Keratinocyte (primary cell): ENCODE measurements around the gene PSMC6. TPM values are rescaled to one million over a fixed set of nuclear protein-coding genes. Genes with fewer than 3 reads are reported as not detected.

Source experiments
- DNase-seq: peaks from one replicate; pipeline ENCODE4 v3.0.0-alpha.2; 2011; ENCODE audit warnings: low read depth, missing footprints, low spot score
- FAIRE-seq: peaks from 2 replicates; lab custom pipeline; 2011; peaks lifted over from hg19 to GRCh38; lab: Jason Lieb, UNC
- H2AFZ ChIP-seq: 2 replicates; pipeline ENCODE4 v1.6.0; 2012; ENCODE audit warnings: low read length, control low read depth, inconsistent platforms; ENCODE audit not compliant: control insufficient read depth
- H3K27ac ChIP-seq: 2 replicates; pipeline ENCODE4 v1.5.1; 2011; ENCODE audit warnings: low read length; ENCODE audit not compliant: control insufficient read depth, insufficient read depth
- H3K27me3 ChIP-seq: 3 replicates; pipeline ENCODE4 v1.6.0; 2011; ENCODE audit warnings: low read length; ENCODE audit not compliant: control insufficient read depth, insufficient read depth; ENCODE audit errors: extremely low read depth
- H3K36me3 ChIP-seq, 2 experiments: 2 replicates in 1 of 2; 3 replicates in 1 of 2; pipeline ENCODE4 v1.5.1; 2011; ENCODE audit warnings: low read length in 2 of 2, mild to moderate bottlenecking in 1 of 2; ENCODE audit not compliant: control insufficient read depth in 2 of 2, insufficient read depth in 2 of 2; ENCODE audit errors: extremely low read depth in 1 of 2
- H3K4me1 ChIP-seq: 3 replicates; pipeline ENCODE4 v1.5.1; 2011; ENCODE audit warnings: low read length; ENCODE audit not compliant: control insufficient read depth, insufficient read depth; ENCODE audit errors: extremely low read depth
- H3K4me2 ChIP-seq: 3 replicates; pipeline ENCODE4 v1.6.0; 2011; ENCODE audit warnings: low read depth, low read length; ENCODE audit not compliant: control insufficient read depth, insufficient read depth; ENCODE audit errors: extremely low read depth
- H3K4me3 ChIP-seq, 3 experiments: fragments of 200-600 bp in 1 of 3; sonication (generic) in 1 of 3; 2 replicates in 2 of 3; 3 replicates in 1 of 3; pipeline ENCODE4 v1.5.1; 2011 to 2016; ENCODE audit warnings: low read length in 3 of 3, mild to moderate bottlenecking in 3 of 3, control low read depth in 2 of 3, inconsistent platforms in 1 of 3, low read depth in 1 of 3, mixed read lengths in 1 of 3, mixed run types in 1 of 3, moderate library complexity in 1 of 3; ENCODE audit not compliant: control insufficient read depth in 2 of 3, insufficient read depth in 2 of 3; ENCODE audit errors: extremely low read depth in 1 of 3
- H3K79me2 ChIP-seq: 2 replicates; pipeline ENCODE4 v1.6.0; 2012; ENCODE audit warnings: low read length; ENCODE audit not compliant: control insufficient read depth, insufficient read depth
- H3K9ac ChIP-seq: 3 replicates; pipeline ENCODE4 v1.6.0; 2011; ENCODE audit warnings: low read length; ENCODE audit not compliant: control insufficient read depth, insufficient read depth; ENCODE audit errors: extremely low read depth
- H3K9me1 ChIP-seq: 3 replicates; pipeline ENCODE4 v1.6.0; 2011; ENCODE audit warnings: low read length; ENCODE audit not compliant: control insufficient read depth, insufficient read depth; ENCODE audit errors: extremely low read depth
- H3K9me3 ChIP-seq: 2 replicates; pipeline ENCODE4 v1.5.1; 2012; ENCODE audit warnings: low read depth, low read length; ENCODE audit not compliant: control insufficient read depth
- H4K20me1 ChIP-seq: 3 replicates; pipeline ENCODE4 v1.6.0; 2011; ENCODE audit warnings: low read length; ENCODE audit not compliant: control insufficient read depth, insufficient read depth; ENCODE audit errors: extremely low read depth
- EZH2 ChIP-seq: IDR thresholded peaks from one replicate; pipeline ENCODE4 v1.6.1; 2012; ENCODE audit warnings: inconsistent platforms, mild to moderate bottlenecking, low read length, moderate library complexity
- dilution Hi-C: fragments of 300-500 bp; cut with MboI; formaldehyde crosslinking; loops from one replicate; pipeline ENCODE4 v1.7.0; 2020; ENCODE audit warnings: low sequenced_read_pairs; ENCODE audit not compliant: extremely low pct_ligation_motif_present
- polyA plus RNA-seq, 5 experiments: library from polyadenylated mRNA; depleted of rRNA in 3 of 5; stranded (reverse) in 3 of 5; stranded (forward) in 1 of 5; unstranded in 1 of 5; fragments of >200 nt; gene quantifications; 1 replicate in 1 of 5; 2 replicates in 3 of 5; 3 replicates in 1 of 5; pipeline versions ENCODE4 v1.2.1 to v1.2.3, GENCODE V29; 2011 to 2012; ENCODE audit warnings: missing spikeins in 2 of 5, low read depth in 1 of 5, low replicate concordance in 1 of 5
- TF ChIP-seq, protein P1 (sequence below), 3 experiments: IDR thresholded peaks in 1 of 3; conservative IDR thresholded peaks in 1 of 3; optimal IDR thresholded peaks in 1 of 3; 2 replicates in 2 of 3; 3 replicates in 1 of 3; pipeline versions ENCODE3 to v1.5.1; 2011; ENCODE audit warnings: low read length in 3 of 3, mild to moderate bottlenecking in 3 of 3, moderate library complexity in 2 of 3, control low read depth in 1 of 3, inconsistent platforms in 1 of 3; ENCODE audit not compliant: insufficient read depth in 2 of 3; ENCODE audit errors: extremely low read depth in 1 of 3

The PSMC6 gene
- polyA plus RNA-seq, 1 donor (not counting 4 experiments of a cell fraction or from before 2014, with no cell fraction given) = 152 TPM

DNA sequence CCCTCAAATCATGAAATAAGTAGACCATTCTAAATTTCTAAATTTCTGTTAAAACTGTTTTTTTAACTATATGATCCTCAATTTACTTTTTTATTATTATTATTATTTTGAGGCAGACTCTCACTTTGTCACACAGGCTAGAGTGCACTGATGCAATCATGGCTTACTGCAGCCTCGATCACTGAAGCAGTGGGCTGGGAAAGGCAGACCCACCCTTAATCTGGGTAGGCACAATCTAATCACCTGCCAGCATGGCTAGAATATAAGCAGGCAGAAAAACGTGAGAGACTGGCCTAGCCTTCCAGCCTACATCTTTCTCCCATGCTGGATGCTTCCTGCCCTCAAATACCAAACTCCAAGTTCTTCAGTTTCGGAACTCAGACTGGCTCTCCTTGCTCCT lies 14.0 kb upstream of the PSMC6 start:
- DNase-seq (no peak), FAIRE-seq (no peak)
- Histone ChIP-seq H3K27me3 (no peaks in the 10 kb centered on the region), H3K4me3 (peak overlapping the region in 1 of 3 experiments; percentile 0), H2AFZ (no peak overlapping the region), H3K9me3 (no peaks in the 10 kb centered on the region), H3K9ac (no peak overlapping the region), H3K36me3 (peaks cover 0 to 6% of the 10 kb centered on the region in 2 experiments), H3K79me2 (peaks cover 73% of the 10 kb centered on the region), H3K4me1 (peaks cover 27% of the 10 kb centered on the region), H3K27ac (no peak overlapping the region), H3K9me1 (no peaks in the 10 kb centered on the region), H4K20me1 (peaks cover 5% of the 10 kb centered on the region), H3K4me2 (peak overlapping the region; percentile 81)
- TF ChIP-seq, protein P1, sequence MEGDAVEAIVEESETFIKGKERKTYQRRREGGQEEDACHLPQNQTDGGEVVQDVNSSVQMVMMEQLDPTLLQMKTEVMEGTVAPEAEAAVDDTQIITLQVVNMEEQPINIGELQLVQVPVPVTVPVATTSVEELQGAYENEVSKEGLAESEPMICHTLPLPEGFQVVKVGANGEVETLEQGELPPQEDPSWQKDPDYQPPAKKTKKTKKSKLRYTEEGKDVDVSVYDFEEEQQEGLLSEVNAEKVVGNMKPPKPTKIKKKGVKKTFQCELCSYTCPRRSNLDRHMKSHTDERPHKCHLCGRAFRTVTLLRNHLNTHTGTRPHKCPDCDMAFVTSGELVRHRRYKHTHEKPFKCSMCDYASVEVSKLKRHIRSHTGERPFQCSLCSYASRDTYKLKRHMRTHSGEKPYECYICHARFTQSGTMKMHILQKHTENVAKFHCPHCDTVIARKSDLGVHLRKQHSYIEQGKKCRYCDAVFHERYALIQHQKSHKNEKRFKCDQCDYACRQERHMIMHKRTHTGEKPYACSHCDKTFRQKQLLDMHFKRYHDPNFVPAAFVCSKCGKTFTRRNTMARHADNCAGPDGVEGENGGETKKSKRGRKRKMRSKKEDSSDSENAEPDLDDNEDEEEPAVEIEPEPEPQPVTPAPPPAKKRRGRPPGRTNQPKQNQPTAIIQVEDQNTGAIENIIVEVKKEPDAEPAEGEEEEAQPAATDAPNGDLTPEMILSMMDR (optimal IDR thresholded peaks at IDR 0.05 in 1 of 3, IDR thresholded peaks at IDR 0.05 in 1 of 3, conservative IDR thresholded peaks at IDR 0.05 in 1 of 3; ENCODE audit: extremely low read depth in 1 of 3, insufficient read depth in 2 of 3, low read length in 3 of 3) = no peak
- TF ChIP-seq EZH2 = no peak
- dilution Hi-C loops = no loop called here

DNA sequence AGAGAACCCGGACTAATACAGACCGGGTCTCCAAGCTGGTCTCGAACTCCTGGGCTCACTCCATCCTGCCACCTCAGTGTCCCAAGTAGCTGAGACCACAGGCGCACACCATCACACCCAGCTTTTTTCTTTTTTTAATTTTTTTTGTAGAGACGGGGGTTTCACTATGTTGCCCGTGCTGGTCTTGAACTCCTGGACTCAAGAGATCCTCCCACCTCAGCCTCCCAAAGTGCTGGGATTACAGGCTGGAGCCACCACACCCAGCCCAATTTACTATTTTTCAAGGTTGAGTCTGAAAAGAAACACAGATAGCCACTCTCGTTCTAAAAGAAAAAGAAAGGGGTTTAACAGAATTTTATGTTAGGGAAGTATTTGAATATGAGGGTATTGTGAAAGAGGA lies 13.5 kb upstream of the PSMC6 start:
- Histone ChIP-seq H3K9ac (no peak overlapping the region), H3K4me1 (peaks cover 27% of the 10 kb centered on the region), H3K27me3 (no peaks in the 10 kb centered on the region), H3K9me3 (no peaks in the 10 kb centered on the region), H2AFZ (no peak overlapping the region), H3K36me3 (peaks cover 0 to 6% of the 10 kb centered on the region in 2 experiments), H3K9me1 (no peaks in the 10 kb centered on the region), H3K27ac (peak overlapping the region; percentile 97), H3K4me3 (peak overlapping the region; percentile 83 to 87 (median 84)), H3K79me2 (peaks cover 69% of the 10 kb centered on the region), H3K4me2 (peak overlapping the region; percentile 81), H4K20me1 (peaks cover 5% of the 10 kb centered on the region)
- dilution Hi-C loops = no loop called here
- DNase-seq (no peak), FAIRE-seq (no peak)
- TF ChIP-seq, protein P1 (optimal IDR thresholded peaks at IDR 0.05 in 1 of 3, IDR thresholded peaks at IDR 0.05 in 1 of 3, conservative IDR thresholded peaks at IDR 0.05 in 1 of 3; ENCODE audit: extremely low read depth in 1 of 3, insufficient read depth in 2 of 3, low read length in 3 of 3) = no peak
- no peak for TF ChIP-seq EZH2
